ENCODE measurements around the gene IMPA2.
A peak's percentile ranks its signal among the peaks of the same experiment; 100 is the strongest.
"Not testable (repeated sequence)": the region's sequence is repeated elsewhere in the genome, so short reads cannot be mapped to it uniquely, and the experiment has no call there.

The IMPA2 gene

DNA sequence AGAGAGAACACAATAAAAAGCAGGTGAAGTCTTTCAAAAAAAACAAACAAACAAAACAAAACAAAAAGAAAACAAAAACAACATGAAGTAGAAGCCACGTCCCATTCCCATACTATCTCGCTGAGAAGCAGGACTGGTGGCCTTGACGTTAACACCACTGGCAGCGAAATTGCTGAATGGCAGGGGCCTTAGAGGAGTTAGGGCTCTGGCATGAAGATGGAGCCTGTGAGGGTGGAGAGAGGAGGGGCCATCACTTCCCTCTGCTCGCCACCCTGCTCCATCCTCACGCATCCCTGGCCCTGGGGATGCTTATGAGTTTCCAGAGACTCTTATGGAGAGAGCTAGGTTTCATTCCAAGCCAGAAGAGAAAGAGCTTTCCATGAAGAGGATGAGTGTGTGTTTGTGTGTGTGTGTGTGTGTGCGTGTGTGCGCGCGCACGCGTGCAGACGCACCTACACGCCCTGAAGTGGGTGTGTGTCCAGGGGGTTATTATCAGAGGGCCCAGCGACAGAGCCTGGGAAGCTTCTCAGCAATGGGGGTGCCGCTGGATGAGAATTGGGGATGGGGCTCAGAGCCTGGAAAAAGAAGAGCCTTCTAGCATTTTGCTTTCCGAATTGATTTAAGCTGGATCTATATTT is 20.4 kb upstream of the IMPA2 start:
- DNase-seq (ENCODE audit: insufficient read length, low spot score) = no peak
- FAIRE-seq = no peak

DNA sequence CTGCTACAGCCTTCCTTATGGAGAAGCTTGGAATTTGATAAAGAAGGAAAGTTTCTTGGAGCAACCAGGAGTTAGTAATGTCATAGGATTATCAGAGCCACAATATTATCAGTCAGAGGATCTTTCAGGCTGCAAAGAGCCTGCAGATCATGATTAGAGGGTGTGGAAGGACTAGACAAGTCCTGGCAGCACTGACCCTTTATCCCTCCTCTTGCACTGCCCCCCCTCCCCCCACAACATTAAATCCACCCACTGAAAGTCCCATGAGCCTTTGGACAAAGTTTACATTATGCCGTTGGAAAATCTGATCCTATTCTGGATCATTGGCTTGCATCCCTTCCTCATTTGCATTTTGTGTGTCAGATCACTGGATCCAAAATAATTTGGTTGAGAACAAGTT is 18.7 kb upstream of the IMPA2 start:
- DNase-seq (ENCODE audit: insufficient read length, low spot score) = no peak
- no peak for FAIRE-seq

GRCh38 chr18:11963991-11964484 is 17.3 kb upstream of the IMPA2 start:
- DNase-seq (ENCODE audit: insufficient read length, low spot score) = no peak
- no peak for FAIRE-seq

DNA sequence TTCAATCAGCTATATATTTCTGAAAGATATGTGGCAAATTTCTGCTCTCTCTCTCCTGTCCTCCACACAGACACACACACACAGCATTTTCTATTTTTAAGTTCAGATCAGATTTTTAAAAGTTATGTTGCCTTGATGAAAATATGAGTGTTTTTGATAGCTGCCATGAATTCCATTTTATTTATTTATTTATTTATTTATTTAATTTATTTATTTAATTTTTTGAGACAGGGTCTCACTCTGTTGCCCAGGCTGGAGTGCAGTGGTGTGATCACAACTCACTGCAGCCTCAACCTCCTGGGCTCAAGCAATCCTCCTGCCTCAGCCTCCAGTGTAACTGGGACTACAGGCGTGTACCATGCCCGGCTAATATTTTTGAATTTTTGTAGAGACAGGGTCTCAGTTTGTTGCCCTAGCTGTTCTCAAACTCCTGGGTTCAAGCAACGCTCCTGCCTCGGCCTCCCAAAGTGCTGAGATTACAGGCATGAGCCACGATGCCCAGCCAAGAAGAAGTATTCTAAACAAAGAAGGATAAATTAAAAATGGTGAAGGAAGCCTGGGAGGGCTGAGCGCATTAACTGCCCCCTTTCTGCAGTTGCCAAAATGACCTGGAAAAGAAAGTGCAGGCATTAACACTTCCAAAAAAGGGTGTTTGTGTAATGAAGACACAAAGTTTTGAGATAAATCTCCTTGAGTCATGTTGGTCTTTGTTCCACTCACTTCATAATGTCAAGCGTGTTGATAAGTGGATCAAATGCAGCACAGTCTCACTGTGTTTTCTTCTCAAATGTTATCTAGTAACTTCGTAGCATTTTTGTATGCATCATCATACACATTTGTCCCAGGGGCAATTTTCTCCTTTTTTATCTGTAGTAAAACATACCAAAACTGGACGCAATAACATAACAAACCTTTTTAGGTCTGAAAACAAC is 11.1 kb upstream of the IMPA2 start:
- FAIRE-seq = no peak
- DNase-seq (ENCODE audit: insufficient read length, low spot score) = no peak

DNA sequence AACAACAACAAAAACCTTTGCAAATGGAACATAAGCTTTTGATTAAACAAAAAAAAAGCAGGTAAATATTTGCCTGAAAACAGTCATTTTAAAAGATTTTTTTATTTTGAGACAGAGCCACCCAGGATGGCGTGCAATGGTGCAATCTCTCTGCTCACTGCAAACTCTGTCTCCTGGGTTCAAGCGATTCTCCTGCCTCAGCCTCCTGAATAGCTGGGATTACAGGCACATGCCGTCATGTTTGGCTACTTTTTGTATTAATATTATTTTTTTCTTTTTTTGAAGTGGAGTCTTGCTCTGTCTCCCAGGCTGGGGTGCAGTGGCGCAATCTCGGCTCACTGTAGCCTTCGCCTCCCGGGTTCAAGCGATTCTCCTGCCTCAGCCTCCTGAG is 10.5 kb upstream of the IMPA2 start:
- not testable (repeated sequence) for FAIRE-seq; DNase-seq (ENCODE audit: insufficient read length, low spot score)

DNA sequence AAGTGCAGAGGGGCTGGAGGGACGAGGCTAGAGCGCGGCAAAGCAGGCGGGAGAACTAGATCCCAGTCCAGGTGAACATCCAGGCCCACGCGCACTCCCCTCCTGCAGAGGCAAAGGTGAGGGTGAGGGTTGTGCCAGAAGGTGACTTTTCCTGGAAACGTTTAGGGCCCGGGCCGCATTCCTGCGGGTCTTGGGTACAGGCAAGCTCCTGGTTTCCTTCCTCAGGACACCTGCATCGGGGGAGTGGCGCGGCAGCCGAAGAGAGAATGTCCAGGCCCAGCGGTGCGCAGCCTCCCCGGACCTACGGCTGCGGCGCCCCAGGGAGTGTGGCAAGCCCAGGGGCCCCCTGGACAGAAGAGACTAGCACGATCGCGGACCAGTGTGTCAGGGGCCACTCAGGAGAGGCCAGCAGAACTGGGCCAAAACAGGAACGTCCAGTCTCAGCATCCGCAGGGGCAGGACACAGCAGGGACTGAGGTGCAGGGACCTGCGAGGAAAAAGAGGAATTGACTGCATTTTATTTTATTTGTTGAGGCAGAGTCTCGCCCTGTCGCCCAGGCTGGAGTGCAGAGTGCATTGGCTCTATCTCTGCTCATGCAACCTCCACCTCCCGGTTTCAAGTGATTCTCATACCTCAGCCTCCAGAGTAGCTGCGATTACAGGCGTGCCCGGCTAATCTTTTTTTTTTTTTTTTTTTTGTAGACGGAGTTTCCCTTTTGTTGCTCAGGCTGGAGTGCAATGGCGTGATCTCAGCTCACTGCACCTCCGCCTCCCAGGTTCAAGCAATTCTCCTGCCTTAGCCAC is 8.7 kb upstream of the IMPA2 start:
- FAIRE-seq = no peak

DNA sequence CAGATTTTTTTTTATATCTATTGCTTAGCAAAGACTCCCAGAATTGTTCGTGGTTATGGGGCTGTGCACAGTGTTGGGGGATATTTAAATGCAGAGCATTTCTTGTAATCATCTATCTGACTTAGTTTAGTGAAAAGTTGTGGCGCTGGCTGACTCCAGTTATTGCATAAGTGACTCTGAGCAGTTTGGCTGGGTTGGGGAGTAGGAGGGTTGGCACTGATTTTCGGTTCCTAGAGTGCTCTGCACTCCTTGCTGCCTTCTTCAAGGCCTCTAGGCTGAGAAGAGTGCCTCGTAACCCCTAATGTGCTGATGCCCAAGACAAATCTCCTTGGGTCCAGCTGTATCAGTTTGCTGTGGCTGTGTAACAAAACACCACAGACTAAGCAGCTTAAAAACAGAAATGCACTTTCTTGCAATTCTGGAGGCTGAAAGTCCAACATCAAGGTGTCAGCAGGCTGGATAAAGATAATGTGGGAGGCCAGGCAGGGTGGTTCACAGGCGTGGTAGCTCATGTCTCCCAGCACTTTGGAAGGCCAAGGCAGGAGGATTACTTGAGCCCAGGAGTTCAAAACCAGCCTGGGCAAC is 6.5 kb upstream of the IMPA2 start:
- no peak for FAIRE-seq
- DNase-seq (ENCODE audit: insufficient read length, low spot score) = no peak

More for the DNA sequence above, 8.7 kb upstream of the IMPA2 start:
- no peak for DNase-seq (ENCODE audit: insufficient read length, low spot score)

GRCh38 chr18:11975723-11976122 is 5.6 kb upstream of the IMPA2 start:
- FAIRE-seq (no peak), DNase-seq (ENCODE audit: insufficient read length, low spot score) (no peak)

DNA sequence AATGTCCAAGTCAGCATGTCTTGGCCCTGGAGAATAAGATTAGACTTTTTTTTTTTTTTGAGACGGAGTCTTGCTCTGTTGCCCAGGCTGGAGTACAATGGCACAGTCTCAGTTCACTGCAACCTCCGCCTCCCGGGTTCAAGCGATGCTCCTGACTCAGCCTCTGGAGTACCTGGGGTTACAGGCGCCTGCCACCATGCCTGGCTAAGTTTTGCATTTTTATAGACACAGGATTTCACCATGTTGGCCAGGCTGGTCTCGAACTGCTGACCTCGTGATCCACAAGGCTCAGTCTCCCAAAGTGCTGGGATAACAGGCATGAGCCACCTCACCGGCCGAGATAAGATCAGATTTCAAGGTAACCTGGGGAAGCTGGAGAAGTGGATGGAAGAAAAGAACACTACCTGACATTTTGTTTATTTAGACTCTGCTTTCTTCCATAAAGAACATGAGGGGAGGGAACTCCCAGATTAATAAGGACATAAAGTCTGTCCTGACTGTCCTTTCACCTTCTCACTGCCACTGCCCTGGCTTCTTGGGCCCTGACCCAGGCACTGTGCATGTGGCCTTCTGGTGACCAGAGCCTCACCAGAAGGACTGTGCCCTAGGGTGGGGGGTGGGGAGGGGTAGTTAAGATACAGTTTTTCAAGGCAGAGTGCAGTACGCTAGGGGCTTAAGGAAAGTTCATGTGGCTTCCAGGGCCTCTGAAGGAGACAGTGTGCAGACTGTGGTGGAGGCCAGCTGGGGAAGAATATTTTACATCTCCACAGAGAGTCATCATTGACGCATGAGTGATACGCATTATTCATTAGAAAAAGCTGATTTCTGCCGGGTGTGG is 4.8 kb upstream of the IMPA2 start:
- FAIRE-seq = no peak
- DNase-seq (ENCODE audit: insufficient read length, low spot score) = no peak

- no peak for FAIRE-seq
Observed at GRCh38 chr18:11977153-11977466, 4.2 kb upstream of the IMPA2 start.

DNA sequence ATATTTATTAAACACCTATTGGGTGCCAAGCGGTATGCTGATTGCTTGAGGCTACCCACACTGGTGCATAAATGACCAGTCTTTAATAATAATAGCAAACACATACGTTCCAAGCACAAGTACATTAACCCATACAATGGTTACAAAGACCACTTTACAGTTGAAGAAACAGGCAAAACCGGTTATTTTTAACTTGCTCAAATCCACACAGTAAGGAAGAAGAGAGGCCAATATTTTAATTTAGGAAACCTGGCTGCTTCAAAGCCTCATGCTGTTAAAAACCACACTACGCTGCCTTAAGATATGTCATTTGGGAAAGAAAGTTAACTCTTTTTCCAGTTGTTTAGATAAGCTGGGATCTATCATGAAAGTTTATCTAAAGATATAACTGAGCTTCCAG is 2.4 kb upstream of the IMPA2 start:
- FAIRE-seq (no peak), DNase-seq (ENCODE audit: insufficient read length, low spot score) (no peak)

More at GRCh38 chr18:11977153-11977466, 4.2 kb upstream of the IMPA2 start:
- DNase-seq (ENCODE audit: insufficient read length, low spot score) = no peak

GRCh38 chr18:11980163-11980493 is 1.2 kb upstream of the IMPA2 start:
- no peak for DNase-seq (ENCODE audit: insufficient read length, low spot score)
- peak; percentile 45 for FAIRE-seq

GRCh38 chr18:11980494-11981191 is 664 bp upstream of the IMPA2 start:
- DNase-seq (ENCODE audit: insufficient read length, low spot score) (peak; percentile 93), FAIRE-seq (peak; percentile 83)

GRCh38 chr18:11981543-11982366 is 448 bp downstream of the IMPA2 start:
- no peak for DNase-seq (ENCODE audit: insufficient read length, low spot score)
- FAIRE-seq = peak; percentile 44

- no peak for FAIRE-seq
- no peak for DNase-seq (ENCODE audit: insufficient read length, low spot score)
Observed at GRCh38 chr18:11982981-11983380, 1.7 kb downstream of the IMPA2 start.

- DNase-seq (ENCODE audit: insufficient read length, low spot score) (no peak), FAIRE-seq (no peak)
Observed at GRCh38 chr18:11983592-11983991, 2.3 kb downstream of the IMPA2 start.

GRCh38 chr18:11984091-11984490 is 2.8 kb downstream of the IMPA2 start:
- no peak for DNase-seq (ENCODE audit: insufficient read length, low spot score)
- no peak for FAIRE-seq

DNA sequence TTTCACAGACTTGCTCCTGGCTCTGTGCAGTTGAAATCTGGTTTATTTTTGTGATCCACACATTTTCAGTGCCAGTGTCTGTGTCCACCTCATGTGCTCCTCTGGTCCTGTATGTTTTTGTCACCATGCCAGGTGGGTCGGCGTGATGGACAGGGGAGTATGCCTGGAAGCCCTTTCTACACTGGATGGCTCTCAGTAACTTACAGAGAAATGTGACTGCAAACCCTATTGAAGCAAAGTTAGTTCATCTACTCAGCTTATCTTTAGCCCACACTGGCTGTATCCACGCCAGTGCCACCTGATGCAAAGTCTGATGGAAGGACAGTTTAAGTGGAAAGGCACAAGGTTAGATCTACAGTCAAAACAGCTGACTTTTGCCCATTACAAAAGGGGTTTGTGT is 4.3 kb downstream of the IMPA2 start:
- DNase-seq (ENCODE audit: insufficient read length, low spot score) (no peak), FAIRE-seq (no peak)

DNA sequence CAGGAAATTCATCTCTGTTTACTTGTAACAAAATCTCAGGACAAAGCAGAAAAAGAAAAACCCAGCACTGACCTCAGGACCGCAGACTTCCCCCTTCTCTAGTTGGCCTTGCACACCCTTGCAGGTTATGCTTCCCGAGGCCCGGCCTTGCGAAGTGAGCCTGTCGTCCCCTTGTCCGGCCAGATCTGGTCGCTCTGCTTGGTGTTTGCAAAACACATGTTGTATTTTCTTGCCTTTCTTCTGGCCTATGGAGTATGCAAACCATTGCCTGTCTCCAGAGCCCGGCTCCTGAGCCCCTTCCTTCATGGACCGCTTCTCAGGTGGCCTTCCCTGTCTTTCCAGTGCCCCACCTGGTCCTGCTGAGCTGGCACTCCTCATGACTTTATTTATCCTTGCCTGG is 4.8 kb downstream of the IMPA2 start:
- DNase-seq (ENCODE audit: insufficient read length, low spot score) (no peak), FAIRE-seq (no peak)
